Heart left ventricle (tissue), 16 donors: ENCODE results near the gene TGM1. TPM values are rescaled to one million over a fixed set of nuclear protein-coding genes. Genes with fewer than 3 reads are reported as not detected.

Source experiments
- ATAC-seq, 4 donors: fragments of 200-7000 bp; cut with Tn5 transposase; one replicate each; pipeline ENCODE4 v1.9.1; 2020 to 2022; ENCODE audit warnings: moderate library complexity in 4 of 4, mild to moderate bottlenecking in 3 of 4, moderate number of reproducible peaks in 1 of 4
- DNase-seq, 5 donors: peaks; one replicate each; pipeline ENCODE4 v3.0.0-alpha.2; 2020
- H3K27ac ChIP-seq, 12 donors: fragments of 200-600 bp; sonication (generic) in 4 of 12; one replicate each; pipeline versions ENCODE4 v1.5.0 to v1.8.0; 2016 to 2022; ENCODE audit warnings: mild to moderate bottlenecking in 2 of 12
- H3K27me3 ChIP-seq, 9 donors: fragments of 200-600 bp; sonication (generic) in 2 of 9; one replicate each; pipeline versions ENCODE4 v1.5.1 to v1.8.0; 2016 to 2022; ENCODE audit warnings: mild to moderate bottlenecking in 3 of 9
- H3K36me3 ChIP-seq, 9 donors: fragments of 200-600 bp; sonication (generic) in 2 of 9; one replicate each; pipeline versions ENCODE4 v1.5.0 to v1.8.0; 2018 to 2022; ENCODE audit warnings: mild to moderate bottlenecking in 2 of 9
- H3K4me1 ChIP-seq, 12 donors: fragments of 200-600 bp; sonication (generic) in 4 of 12; one replicate each; pipeline versions ENCODE4 v1.5.0 to v1.8.0; 2016 to 2022; ENCODE audit warnings: mild to moderate bottlenecking in 3 of 12
- H3K4me3 ChIP-seq, 12 donors: fragments of 200-600 bp; sonication (generic) in 4 of 12; one replicate each; pipeline versions ENCODE4 v1.5.0 to v1.8.0; 2017 to 2022; ENCODE audit warnings: mild to moderate bottlenecking in 9 of 12, moderate library complexity in 4 of 12
- H3K9me3 ChIP-seq, 12 donors: fragments of 200-600 bp; sonication (generic) in 4 of 12; one replicate each; pipeline versions ENCODE4 v1.5.0 to v1.8.0; 2016 to 2022; ENCODE audit warnings: mild to moderate bottlenecking in 1 of 12
- POLR2A ChIP-seq, 2 donors: fragments of 450-650 bp; IDR thresholded peaks; one replicate each; pipeline ENCODE4 v1.6.1; 2017; ENCODE audit warnings: antibody characterized with exemption in 2 of 2, mild to moderate bottlenecking in 2 of 2, moderate library complexity in 2 of 2
- WGBS, 4 donors: extraction: QIAGEN DNeasy Blood & Tissue Kit in 2 of 4; methylation state at CpG; one replicate each; pipeline versions ENCODE4 v1.1.5 to v1.1.7; 2013 to 2018; 5-methylcytosine and 5-hydroxymethylcytosine counted together
- intact Hi-C, 10 donors: fragments of 100-400 bp; cut with DNase I; formaldehyde crosslinking; loops; one replicate each; pipeline versions ENCODE4 v1.11.1 to v1.14.2; 2022
- polyA plus RNA-seq, 2 donors: library from polyadenylated mRNA; stranded (reverse); fragments of 200-250 nt; gene quantifications; one replicate each; pipeline ENCODE4 v1.2.3, GENCODE V29; 2013
- total RNA-seq, 9 donors: library from RNA; depleted of rRNA in 2 of 9; stranded (reverse); fragments of >200 nt in 2 of 9; fragmentation: NEBNext Ultra II Directional in 3 of 9; extraction: Animal tissue kit (Norgen Biotek cat#: 25700) in 3 of 9; gene quantifications; one replicate each; pipeline versions ENCODE4 v1.1.0 to v1.2.4, GENCODE V29; 2016 to 2023
- TF ChIP-seq, protein P1 (sequence below), 12 donors: fragments of 200-600 bp; sonication (generic) in 4 of 12; IDR thresholded peaks; one replicate each; pipeline versions ENCODE4 v1.5.0 to v1.8.0; 2018 to 2022; ENCODE audit warnings: antibody characterized with exemption in 12 of 12, mild to moderate bottlenecking in 5 of 12
- donor health status: ischemic (EF 13 %, LVEDD 7.1; RV severe dilation, severe dysfunction).
- donor health status: healthy with polysubstance abuse.
- donor health status: DM: no; HTN: yes; CAD: no.
- donor health status: DM: no; HTN: no; CAD: no.
- donor health status: ischemic (EF 25% LVEDD 6.9; RV normal size, moderate dysfunction).
- donor health status: ischemic (EF 25% LVEDD 5.7; RV mildly dilated, moderate dysfunction).
- donor health status: healthy.
- donor health status: DM: yes; HTN: yes; CAD: no.
- donor health status: ischemic (EF 35%, LVEDD 5.7; RV mildly dilated, moderate dysfunction).
- donor health status: nonischemic (EF 11% LVEDD 7.7; RV severe dilation, severe dysfunction).
- donor health status: DM: yes; HTN: yes; CAD: no.
- donor health status: PGD.
- donor health status: ischemic (EF 29% LVEDD 5.4; RV normal size, mild dysfunction).
- donor health status: nonischemic (EF 23%, LVEDD 6.1; RV moderate dilation, normal function).

TGM1 gene
- total and polyA plus RNA-seq, 11 donors, result 0.52 to 38.9 (median 0.98) TPM; not detected in 3

DNA sequence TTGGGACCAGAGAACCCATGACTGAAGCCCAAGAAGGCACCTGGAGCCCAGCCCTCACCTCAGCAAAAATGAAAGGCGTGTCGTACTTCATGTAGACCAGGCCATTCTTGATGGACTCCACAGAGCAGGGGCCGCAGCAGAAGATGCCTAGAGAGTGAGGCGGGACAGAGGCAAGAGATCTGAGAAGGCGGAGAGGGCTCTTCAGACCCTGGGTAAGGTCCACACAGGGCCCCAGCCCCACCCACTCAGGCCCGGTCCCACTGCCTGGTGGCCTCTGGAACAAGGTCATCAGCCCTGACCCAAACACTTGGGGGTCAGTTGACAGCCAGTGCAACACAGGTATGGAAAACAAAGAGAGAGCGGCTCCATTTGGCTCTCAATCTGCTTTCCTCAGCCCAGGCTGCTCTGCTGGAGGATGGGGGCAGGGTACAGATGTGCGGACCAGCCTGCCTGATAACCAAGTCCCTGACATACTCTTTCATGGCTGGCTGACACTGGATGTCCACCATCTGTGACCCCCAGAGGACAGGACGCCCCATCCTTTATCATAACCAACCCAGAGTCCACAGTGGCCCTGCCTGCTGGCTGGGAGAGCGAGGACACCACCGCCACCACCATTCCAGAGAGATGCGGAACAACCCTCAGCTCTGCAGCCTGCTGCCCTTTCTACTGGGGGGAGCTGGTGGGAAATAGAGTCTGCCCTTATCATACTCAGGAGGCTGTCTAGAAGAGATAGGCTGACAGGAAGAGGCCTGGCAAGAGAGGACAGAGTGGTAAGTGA is 6.9 kb downstream of the TGM1 start:
- Histone ChIP-seq H3K27me3 (no peaks in the 10 kb centered on the region), H3K4me3 (no peak overlapping the region), H3K9me3 (no peaks in the 10 kb centered on the region), H3K36me3 (peaks cover 0 to 9% (median 0%) of the 10 kb centered on the region in 9 donors), H3K4me1 (peaks cover 0 to 9% (median 0%) of the 10 kb centered on the region in 12 donors), H3K27ac (no peak overlapping the region)
- whole genome bisulfite sequencing, 4 donors, result 93 to 96% (median 95%) methylated on average over 11 to 12 of the region's 12 CpGs
- TF ChIP-seq, protein P1, sequence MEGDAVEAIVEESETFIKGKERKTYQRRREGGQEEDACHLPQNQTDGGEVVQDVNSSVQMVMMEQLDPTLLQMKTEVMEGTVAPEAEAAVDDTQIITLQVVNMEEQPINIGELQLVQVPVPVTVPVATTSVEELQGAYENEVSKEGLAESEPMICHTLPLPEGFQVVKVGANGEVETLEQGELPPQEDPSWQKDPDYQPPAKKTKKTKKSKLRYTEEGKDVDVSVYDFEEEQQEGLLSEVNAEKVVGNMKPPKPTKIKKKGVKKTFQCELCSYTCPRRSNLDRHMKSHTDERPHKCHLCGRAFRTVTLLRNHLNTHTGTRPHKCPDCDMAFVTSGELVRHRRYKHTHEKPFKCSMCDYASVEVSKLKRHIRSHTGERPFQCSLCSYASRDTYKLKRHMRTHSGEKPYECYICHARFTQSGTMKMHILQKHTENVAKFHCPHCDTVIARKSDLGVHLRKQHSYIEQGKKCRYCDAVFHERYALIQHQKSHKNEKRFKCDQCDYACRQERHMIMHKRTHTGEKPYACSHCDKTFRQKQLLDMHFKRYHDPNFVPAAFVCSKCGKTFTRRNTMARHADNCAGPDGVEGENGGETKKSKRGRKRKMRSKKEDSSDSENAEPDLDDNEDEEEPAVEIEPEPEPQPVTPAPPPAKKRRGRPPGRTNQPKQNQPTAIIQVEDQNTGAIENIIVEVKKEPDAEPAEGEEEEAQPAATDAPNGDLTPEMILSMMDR (IDR thresholded peaks at IDR 0.05), result no peak
- no peak for TF ChIP-seq POLR2A (IDR thresholded peaks at IDR 0.05)
- ATAC-seq (no peak), DNase-seq (no peak)
- intact Hi-C loops, result no loop called here

DNA sequence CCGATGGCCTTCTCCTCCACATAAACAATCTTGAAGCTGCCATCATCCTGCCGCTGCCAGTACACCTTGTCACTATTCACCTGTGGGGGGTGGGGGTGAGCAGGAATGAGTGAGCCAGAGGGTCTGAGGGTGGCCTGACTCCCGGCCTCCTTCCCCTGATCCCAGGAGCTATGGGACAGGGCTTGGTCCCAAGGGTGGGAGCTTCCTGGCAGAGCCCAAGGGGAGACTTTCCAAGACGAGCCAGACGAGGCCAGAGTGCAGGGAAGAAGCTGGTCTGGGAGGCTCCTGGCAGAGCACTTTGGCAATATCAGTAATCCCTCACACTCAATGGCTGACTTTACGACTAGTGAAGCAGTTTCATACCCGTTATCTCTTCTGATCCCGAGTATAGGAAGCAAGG is 7.5 kb downstream of the TGM1 start:
- no peak for ATAC-seq
- no peaks in the 10 kb centered on the region for H3K27me3 ChIP-seq

DNA sequence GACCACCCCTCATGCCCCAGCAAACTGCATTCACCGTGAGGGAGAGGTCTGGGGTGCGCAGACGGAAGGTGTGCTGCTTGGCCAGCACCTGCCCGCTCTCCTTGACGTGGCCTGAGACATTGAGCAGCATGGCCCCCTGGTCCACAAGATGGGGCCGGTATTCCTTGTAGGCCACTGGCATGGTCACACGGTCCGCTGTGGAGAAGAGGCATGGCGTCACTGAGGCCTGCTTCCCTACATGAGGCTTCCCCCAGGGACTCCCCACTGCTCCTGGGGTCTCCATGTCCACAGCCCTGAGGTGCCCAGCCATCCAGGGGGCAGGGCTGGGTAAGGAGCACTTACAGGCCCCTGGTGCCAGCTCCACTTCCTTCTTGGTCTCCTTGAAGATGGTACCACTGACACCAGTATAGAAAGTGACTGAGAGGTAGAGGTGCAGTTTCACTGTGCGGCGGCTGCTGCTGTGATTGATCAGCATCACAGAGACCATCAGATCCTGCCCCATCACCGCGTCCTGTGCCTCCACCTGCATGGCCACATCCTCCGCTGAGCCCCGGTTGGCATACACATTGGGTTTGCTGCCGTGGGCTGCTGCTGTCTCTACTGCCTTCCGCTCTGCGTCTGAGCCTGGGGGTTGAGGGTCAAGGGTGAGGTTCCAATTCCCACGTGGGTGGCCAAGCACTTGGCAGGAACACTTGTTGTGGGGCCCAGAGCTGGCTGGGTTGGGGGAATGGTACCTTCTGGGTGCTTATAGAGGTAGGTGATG is 8.2 kb downstream of the TGM1 start:
- Histone ChIP-seq H3K36me3 (peaks cover 0 to 9% (median 0%) of the 10 kb centered on the region in 9 donors), H3K9me3 (no peaks in the 10 kb centered on the region), H3K4me3 (no peak overlapping the region), H3K4me1 (peaks cover 0 to 19% (median 0%) of the 10 kb centered on the region in 12 donors), H3K27me3 (no peaks in the 10 kb centered on the region), H3K27ac (no peak overlapping the region)
- ATAC-seq, result no peak
- intact Hi-C loops, result no loop called here
- WGBS, 4 donors, result 93 to 94% (median 93%) methylated on average over 15 to 19 of the region's 19 CpGs
- TF ChIP-seq, protein P1 (IDR thresholded peaks at IDR 0.05), result no peak
- no peak for TF ChIP-seq POLR2A (IDR thresholded peaks at IDR 0.05)
- DNase-seq, result no peak

More for the DNA sequence above, 7.5 kb downstream of the TGM1 start:
- WGBS, 4 donors, result 90 to 93% (median 91%) methylated on average over 7 to 8 of the region's 8 CpGs
- Histone ChIP-seq H3K9me3 (no peaks in the 10 kb centered on the region), H3K36me3 (peaks cover 0 to 9% (median 0%) of the 10 kb centered on the region in 9 donors), H3K4me3 (no peak overlapping the region), H3K27ac (no peak overlapping the region), H3K4me1 (peaks cover 0 to 16% (median 0%) of the 10 kb centered on the region in 12 donors)
- intact Hi-C loops, result no loop called here
- TF ChIP-seq, protein P1 (IDR thresholded peaks at IDR 0.05), result no peak
- TF ChIP-seq POLR2A (IDR thresholded peaks at IDR 0.05), result no peak
- no peak for DNase-seq

DNA sequence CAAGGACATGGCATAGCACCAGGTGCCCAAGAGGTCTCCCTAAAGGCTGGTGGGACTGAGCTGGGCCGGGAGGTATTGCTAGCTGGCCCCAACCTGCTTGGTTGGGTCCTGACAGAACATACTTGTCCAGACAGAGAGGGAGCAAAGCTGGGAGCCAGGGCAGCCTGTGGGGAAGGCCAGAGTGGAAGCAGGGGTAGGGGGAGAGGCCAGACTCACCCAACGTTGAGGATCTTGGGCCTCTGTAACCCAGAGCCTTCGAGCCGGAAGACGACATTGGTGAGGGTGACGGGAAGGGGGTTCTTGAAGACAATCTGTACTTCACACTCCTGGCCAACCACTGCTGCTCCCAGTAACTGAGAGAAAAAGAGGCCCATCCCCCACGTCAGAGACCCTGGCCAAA is 9.0 kb downstream of the TGM1 start:
- no peaks in the 10 kb centered on the region for H3K27me3 ChIP-seq
- intact Hi-C loops, result no loop called here

More for the DNA sequence above, 9.0 kb downstream of the TGM1 start:
- ATAC-seq (no peak), DNase-seq (no peak)
- Histone ChIP-seq H3K4me1 (peaks cover 0 to 19% (median 0%) of the 10 kb centered on the region in 12 donors), H3K27ac (no peak overlapping the region), H3K9me3 (no peaks in the 10 kb centered on the region), H3K4me3 (no peak overlapping the region), H3K36me3 (peaks cover 0 to 9% (median 0%) of the 10 kb centered on the region in 9 donors)
- no peak for TF ChIP-seq POLR2A (IDR thresholded peaks at IDR 0.05)
- TF ChIP-seq, protein P1 (IDR thresholded peaks at IDR 0.05), result no peak
- 89 to 91% (median 90%) methylated on average over 7 of the region's 7 CpGs for WGBS, 4 donors
